Measurements from ENCODE around the gene CUX1.

DNA sequence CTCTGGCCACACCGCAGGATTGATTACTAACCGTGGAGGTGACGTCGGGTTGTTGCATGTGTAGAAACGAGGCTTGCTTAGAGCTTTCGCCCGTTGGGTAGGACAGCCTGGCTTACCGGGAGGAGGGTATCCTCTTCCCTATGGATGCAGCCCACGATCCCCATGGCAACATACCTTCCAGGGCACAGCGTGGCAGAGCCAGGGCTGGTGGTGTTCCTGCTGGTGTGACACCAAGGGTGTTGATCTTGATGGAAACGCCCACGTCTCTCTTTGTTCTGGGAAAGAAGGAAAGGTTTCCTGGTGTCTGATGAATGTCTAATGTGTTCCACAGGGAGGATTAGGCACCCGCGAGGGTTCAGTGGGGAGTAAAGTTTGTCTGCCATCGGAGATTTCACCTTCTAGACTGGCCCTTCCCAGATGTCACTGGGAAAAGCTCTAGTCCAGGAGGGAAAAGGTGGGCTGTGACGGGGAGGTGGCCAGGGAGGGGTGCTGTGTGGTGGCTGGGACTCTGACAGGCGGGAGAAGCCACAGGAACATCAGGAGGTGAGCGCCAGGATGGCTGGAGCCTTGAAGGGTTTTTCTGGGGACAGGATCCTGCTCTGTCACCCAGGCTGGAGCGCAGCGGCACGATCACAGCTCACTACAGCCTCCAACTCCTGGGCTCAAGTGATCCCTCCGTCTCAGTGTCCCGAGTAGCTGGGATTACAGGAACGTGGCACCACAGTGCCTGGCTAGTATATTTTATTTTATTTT is 102.1 kb downstream of the CUX1 start:
- TF ChIP-seq POLR2A (IDR thresholded peaks at IDR 0.05) (no peak), EP300 (IDR thresholded peaks at IDR 0.05) (no peak)
- TF ChIP-seq, protein P1, sequence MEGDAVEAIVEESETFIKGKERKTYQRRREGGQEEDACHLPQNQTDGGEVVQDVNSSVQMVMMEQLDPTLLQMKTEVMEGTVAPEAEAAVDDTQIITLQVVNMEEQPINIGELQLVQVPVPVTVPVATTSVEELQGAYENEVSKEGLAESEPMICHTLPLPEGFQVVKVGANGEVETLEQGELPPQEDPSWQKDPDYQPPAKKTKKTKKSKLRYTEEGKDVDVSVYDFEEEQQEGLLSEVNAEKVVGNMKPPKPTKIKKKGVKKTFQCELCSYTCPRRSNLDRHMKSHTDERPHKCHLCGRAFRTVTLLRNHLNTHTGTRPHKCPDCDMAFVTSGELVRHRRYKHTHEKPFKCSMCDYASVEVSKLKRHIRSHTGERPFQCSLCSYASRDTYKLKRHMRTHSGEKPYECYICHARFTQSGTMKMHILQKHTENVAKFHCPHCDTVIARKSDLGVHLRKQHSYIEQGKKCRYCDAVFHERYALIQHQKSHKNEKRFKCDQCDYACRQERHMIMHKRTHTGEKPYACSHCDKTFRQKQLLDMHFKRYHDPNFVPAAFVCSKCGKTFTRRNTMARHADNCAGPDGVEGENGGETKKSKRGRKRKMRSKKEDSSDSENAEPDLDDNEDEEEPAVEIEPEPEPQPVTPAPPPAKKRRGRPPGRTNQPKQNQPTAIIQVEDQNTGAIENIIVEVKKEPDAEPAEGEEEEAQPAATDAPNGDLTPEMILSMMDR (IDR thresholded peaks at IDR 0.05): no peak

All from suprapubic skin (tissue), 3 donors.